Measurements from ENCODE around the gene PLK2.

DNA sequence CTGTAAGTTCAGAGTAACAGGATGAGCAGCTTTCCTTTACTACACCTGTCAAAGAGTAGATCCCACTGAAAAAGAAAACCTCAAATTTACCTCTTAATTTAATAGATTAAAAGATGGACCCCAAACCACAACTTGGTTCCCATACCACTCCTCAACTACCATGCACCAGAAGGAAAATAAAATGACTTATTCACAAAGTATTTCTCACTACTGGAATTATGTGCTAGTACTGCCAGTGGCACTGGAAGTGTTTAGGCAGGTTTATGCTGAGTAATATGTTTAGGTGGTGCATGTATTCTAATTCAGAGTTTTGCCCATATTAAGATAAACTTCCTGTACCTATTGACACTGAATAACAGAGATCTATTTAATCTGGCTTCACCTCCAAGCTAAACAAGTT lies 6.6 kb downstream of the PLK2 start:
- TF ChIP-seq EP300 (IDR thresholded peaks at IDR 0.05) = no peak
- TF ChIP-seq, protein P1, sequence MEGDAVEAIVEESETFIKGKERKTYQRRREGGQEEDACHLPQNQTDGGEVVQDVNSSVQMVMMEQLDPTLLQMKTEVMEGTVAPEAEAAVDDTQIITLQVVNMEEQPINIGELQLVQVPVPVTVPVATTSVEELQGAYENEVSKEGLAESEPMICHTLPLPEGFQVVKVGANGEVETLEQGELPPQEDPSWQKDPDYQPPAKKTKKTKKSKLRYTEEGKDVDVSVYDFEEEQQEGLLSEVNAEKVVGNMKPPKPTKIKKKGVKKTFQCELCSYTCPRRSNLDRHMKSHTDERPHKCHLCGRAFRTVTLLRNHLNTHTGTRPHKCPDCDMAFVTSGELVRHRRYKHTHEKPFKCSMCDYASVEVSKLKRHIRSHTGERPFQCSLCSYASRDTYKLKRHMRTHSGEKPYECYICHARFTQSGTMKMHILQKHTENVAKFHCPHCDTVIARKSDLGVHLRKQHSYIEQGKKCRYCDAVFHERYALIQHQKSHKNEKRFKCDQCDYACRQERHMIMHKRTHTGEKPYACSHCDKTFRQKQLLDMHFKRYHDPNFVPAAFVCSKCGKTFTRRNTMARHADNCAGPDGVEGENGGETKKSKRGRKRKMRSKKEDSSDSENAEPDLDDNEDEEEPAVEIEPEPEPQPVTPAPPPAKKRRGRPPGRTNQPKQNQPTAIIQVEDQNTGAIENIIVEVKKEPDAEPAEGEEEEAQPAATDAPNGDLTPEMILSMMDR (IDR thresholded peaks at IDR 0.05) = no peak
- no peak for TF ChIP-seq POLR2A (IDR thresholded peaks at IDR 0.05)

Data from suprapubic skin (tissue), 3 donors.